Glutamatergic neuron (in vitro differentiated cells): Measurements from ENCODE around the gene BAHCC1. TPM values are rescaled to one million over a fixed set of nuclear protein-coding genes. Genes with fewer than 3 reads are reported as not detected.

Experiments
- DNase-seq: peaks from one replicate; pipeline ENCODE4 v3.0.0; 2022
- H3K27ac Mint-ChIP-seq: one replicate; pipeline ENCODE4 v1.8.0; 2020; ENCODE audit warnings: mild to moderate bottlenecking, mixed read lengths, inconsistent platforms; ENCODE audit not compliant: unreplicated experiment
- H3K27me3 Mint-ChIP-seq: one replicate; pipeline ENCODE4 v1.8.0; 2020; ENCODE audit warnings: mild to moderate bottlenecking, moderate library complexity, mixed read lengths, inconsistent platforms; ENCODE audit not compliant: unreplicated experiment
- H3K36me3 Mint-ChIP-seq: one replicate; pipeline ENCODE4 v1.8.0; 2020; ENCODE audit warnings: mild to moderate bottlenecking, mixed read lengths, inconsistent platforms; ENCODE audit not compliant: unreplicated experiment
- H3K4me1 Mint-ChIP-seq: one replicate; pipeline ENCODE4 v1.8.0; 2020; ENCODE audit warnings: mild to moderate bottlenecking, low read depth, mixed read lengths, inconsistent platforms; ENCODE audit not compliant: unreplicated experiment
- H3K4me3 Mint-ChIP-seq: one replicate; pipeline ENCODE4 v1.8.0; 2020; ENCODE audit warnings: mild to moderate bottlenecking, mixed read lengths, inconsistent platforms; ENCODE audit not compliant: unreplicated experiment
- H3K9me3 Mint-ChIP-seq: one replicate; pipeline ENCODE4 v1.8.0; 2020; ENCODE audit warnings: mild to moderate bottlenecking, moderate library complexity, mixed read lengths, inconsistent platforms; ENCODE audit not compliant: unreplicated experiment
- total RNA-seq: library from RNA; stranded (reverse); fragmentation: NEBNext Ultra II Directional; extraction: Animal tissue kit (Norgen Biotek cat#: 25700); gene quantifications from one replicate; pipeline ENCODE4 v1.2.1, GENCODE V29; 2021; ENCODE audit not compliant: unreplicated experiment
- TF ChIP-seq, protein P1 (sequence below): fragments of 200-600 bp; sonication (generic); IDR thresholded peaks from one replicate; pipeline ENCODE4 v1.5.0; 2021; ENCODE audit not compliant: partially characterized antibody, unreplicated experiment

Gene BAHCC1
- total RNA-seq, 1 donor from 2014 or later, result 111 TPM

DNA sequence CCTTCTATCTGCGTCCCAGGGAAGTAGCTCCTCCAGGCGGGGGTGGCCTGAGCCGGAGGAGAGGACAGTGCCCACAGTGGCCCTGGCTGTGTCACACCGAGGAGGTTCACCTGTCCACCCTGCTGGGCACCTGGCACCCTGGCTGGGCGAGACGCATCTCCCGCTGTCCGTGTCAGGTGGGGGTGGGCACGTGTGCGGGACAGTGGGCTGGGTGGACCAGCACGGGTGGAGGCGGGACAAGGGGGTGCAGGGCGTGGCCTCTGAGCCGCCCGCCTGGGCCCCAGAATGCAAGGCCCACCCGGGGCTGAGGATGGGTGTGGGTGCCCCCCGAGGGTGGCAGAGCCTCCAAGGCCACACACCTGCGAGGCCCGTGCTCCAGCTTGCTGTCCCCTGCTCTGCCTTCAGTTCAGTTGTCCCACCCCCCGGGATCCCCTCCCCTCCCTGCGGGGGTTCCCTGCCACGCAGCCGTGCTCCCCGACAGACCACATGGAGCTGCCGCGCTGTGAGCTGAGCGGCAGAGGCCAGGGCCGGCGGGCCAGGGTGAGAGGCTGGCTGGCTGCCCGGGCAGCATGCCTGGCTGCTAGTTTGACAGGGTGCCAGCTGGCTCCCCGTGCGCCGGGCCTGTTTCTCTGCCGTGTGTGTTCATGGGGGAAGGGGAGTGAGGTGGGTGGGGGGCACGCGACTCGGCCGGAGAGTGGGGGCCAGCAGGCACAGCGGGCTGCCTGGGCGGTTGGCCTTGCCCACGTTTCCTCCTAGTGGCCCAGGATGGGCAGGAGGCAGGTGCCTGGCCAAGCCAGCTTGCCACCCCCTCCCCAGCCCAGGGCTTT lies 33.9 kb downstream of the BAHCC1 start:
- Mint-ChIP-seq H3K4me1 (peaks cover 2% of the 10 kb centered on the region), H3K27me3 (no peaks in the 10 kb centered on the region), H3K27ac (no peak overlapping the region), H3K4me3 (no peak overlapping the region), H3K36me3 (no peaks in the 10 kb centered on the region), H3K9me3 (peaks cover 2% of the 10 kb centered on the region)
- TF ChIP-seq, protein P1, sequence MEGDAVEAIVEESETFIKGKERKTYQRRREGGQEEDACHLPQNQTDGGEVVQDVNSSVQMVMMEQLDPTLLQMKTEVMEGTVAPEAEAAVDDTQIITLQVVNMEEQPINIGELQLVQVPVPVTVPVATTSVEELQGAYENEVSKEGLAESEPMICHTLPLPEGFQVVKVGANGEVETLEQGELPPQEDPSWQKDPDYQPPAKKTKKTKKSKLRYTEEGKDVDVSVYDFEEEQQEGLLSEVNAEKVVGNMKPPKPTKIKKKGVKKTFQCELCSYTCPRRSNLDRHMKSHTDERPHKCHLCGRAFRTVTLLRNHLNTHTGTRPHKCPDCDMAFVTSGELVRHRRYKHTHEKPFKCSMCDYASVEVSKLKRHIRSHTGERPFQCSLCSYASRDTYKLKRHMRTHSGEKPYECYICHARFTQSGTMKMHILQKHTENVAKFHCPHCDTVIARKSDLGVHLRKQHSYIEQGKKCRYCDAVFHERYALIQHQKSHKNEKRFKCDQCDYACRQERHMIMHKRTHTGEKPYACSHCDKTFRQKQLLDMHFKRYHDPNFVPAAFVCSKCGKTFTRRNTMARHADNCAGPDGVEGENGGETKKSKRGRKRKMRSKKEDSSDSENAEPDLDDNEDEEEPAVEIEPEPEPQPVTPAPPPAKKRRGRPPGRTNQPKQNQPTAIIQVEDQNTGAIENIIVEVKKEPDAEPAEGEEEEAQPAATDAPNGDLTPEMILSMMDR, result no peak
- no peak for DNase-seq

- H3K27me3 Mint-ChIP-seq, result no peaks in the 10 kb centered on the region
- no peak overlapping the region for H3K27ac Mint-ChIP-seq
- no peaks in the 10 kb centered on the region for H3K36me3 Mint-ChIP-seq
- H3K4me1 Mint-ChIP-seq, result peaks cover 2% of the 10 kb centered on the region
- DNase-seq, result no peak
- peaks cover 2% of the 10 kb centered on the region for H3K9me3 Mint-ChIP-seq
- TF ChIP-seq, protein P1, result no peak
- H3K4me3 Mint-ChIP-seq, result no peak overlapping the region
These were observed 34.7 kb downstream of the BAHCC1 start for GRCh38 chr17:81429821-81430551.

DNA sequence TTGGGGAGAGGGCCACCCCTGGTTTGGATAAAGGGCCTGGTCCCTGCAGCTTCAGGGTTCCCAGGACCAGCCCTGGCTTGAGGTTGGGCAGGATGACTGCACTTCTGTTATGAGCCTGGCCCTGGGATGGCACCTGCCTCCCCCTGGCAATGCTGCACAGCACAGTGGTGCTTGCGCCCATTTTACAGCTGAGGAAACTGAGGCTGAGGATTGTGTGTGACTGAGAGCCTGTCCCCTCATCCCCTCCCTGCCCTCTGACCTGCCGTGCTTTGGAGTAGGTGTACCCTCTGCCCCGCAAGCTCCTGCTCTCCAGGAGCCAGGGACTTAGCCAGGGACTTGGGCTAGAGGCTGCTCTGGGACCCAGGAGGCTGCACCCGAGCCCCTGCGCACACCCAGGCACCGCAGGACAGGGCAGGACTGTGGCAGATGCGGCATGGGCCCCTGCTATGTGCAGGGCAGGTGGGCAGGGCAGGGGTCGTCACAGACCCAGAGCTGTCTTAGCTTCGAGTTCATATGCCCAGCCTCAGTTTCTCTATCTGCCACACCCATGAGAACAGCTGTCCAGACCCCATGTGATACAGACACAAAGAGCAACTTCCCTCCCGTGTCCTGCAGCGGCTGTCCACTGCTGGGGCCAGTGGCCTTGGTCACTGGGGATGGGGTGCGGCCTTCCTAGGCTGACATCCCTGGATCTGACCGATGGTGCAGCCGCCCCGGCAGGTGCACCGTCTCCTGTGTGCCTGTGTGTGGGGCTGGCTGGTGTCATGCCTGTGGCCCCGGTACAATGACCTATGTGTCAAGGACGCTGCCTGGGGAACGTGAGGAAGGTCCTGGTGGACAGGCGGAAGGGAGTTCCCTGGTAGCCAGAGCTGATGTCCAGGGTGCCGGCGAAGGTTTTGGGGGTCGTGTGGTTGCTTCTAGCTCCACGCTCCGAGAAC lies 36.6 kb downstream of the BAHCC1 start:
- H3K27me3 Mint-ChIP-seq, result no peaks in the 10 kb centered on the region

DNA sequence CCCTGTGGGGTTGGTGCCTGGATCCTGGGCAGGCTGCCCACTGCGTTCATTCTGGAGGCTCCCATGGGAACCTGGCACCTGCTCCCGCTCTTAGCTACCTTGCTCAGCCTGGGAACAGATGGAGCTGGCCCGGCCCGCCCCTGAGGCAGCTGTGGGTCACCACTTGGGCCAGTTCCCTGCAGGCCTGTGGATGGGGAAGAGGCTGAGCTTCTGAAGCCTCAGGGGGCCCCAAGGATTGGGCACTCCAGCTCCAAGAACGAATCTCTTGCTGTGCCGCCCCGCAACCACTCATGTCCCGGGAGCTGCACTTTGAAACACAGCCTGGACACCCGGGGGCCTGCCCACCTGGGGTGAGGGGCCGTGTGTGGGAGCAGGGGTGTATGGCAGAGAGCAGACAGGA lies 37.7 kb downstream of the BAHCC1 start:
- peaks cover 2% of the 10 kb centered on the region for H3K9me3 Mint-ChIP-seq
- DNase-seq, result peak; percentile 85
- H3K4me1 Mint-ChIP-seq, result peaks cover 2% of the 10 kb centered on the region
- no peak overlapping the region for H3K4me3 Mint-ChIP-seq
- H3K27ac Mint-ChIP-seq, result peak overlapping the region; percentile 48
- no peaks in the 10 kb centered on the region for H3K36me3 Mint-ChIP-seq
- H3K27me3 Mint-ChIP-seq, result peaks cover under 1% of the 10 kb centered on the region
- TF ChIP-seq, protein P1, result no peak

More for the DNA sequence above, 36.6 kb downstream of the BAHCC1 start:
- no peaks in the 10 kb centered on the region for H3K36me3 Mint-ChIP-seq
- H3K9me3 Mint-ChIP-seq, result peaks cover 2% of the 10 kb centered on the region
- H3K4me3 Mint-ChIP-seq, result no peak overlapping the region
- H3K27ac Mint-ChIP-seq, result peak overlapping the region; percentile 70
- TF ChIP-seq, protein P1, result no peak
- no peak for DNase-seq
- peaks cover 2% of the 10 kb centered on the region for H3K4me1 Mint-ChIP-seq
